Neural progenitor cell (in vitro differentiated cells): ENCODE results near the gene CDC42BPA.

Experiments
- CTCF ChIP-seq: fragments of 200-600 bp; sonication (generic); IDR thresholded peaks from 2 replicates; pipeline ENCODE4 v1.5.1; 2017; ENCODE audit warnings: antibody characterized with exemption, mild to moderate bottlenecking
- EZH2 ChIP-seq: fragments of 200-600 bp; sonication (generic); IDR thresholded peaks from 2 replicates; pipeline ENCODE4 v1.6.1; 2017; ENCODE audit warnings: antibody characterized with exemption, mild to moderate bottlenecking, moderate library complexity
- EZH2phosphoT487 ChIP-seq: fragments of 200-600 bp; sonication (generic); IDR thresholded peaks from 2 replicates; pipeline ENCODE4 v1.6.1; 2017; ENCODE audit warnings: antibody characterized with exemption

GRCh38 chr1:227300682-227301081, 17.6 kb downstream of the CDC42BPA start:
- TF ChIP-seq CTCF, result no peak
- TF ChIP-seq EZH2, result no peak
- no peak for TF ChIP-seq EZH2phosphoT487
